Naive thymus-derived CD4-positive, alpha-beta T cell (primary cell): Measurements from ENCODE around the gene GPHN. TPM values are rescaled to one million over a fixed set of nuclear protein-coding genes. Genes with fewer than 3 reads are reported as not detected.

Source experiments
- ATAC-seq: fragments of 150-1000 bp; cut with Tn5 transposase; 2 replicates; pipeline ENCODE4 v1.10.0; 2021; ENCODE audit warnings: mild to moderate bottlenecking, moderate library complexity
- CTCF ChIA-PET: fragments of 350-600 bp; sonication (Branson Sonifier 250); formaldehyde crosslinking; loops from one replicate; lab custom pipeline; 2021; ENCODE audit warnings: antibody characterized with exemption; lab: Charles Lee
- POLR2A ChIA-PET: fragments of 350-600 bp; sonication (Branson Sonifier 250); formaldehyde crosslinking; loops from one replicate; lab custom pipeline; 2021; ENCODE audit warnings: antibody characterized with exemption, inconsistent platforms; lab: Charles Lee
- DNase-seq, 9 donors: peaks; one replicate each; pipeline versions ENCODE4 v3.0.0 to v3.0.0-alpha.2; 2020 to 2022; ENCODE audit warnings: mixed read lengths in 1 of 9
- H3K27ac ChIP-seq: one replicate; pipeline ENCODE4 v1.7.0; 2013; ENCODE audit warnings: mild to moderate bottlenecking, low read depth, low read length, moderate library complexity
- H3K27me3 ChIP-seq, 2 donors: one replicate each; pipeline ENCODE4 v1.7.0; 2013; ENCODE audit warnings: low read length in 2 of 2, mild to moderate bottlenecking in 2 of 2, moderate library complexity in 2 of 2; ENCODE audit not compliant: control insufficient read depth in 2 of 2, insufficient read depth in 2 of 2
- H3K36me3 ChIP-seq, 3 experiments: 1 replicate in 2 of 3; 2 replicates in 1 of 3; pipeline ENCODE4 v1.7.0; 2013; ENCODE audit warnings: low read length in 3 of 3, mild to moderate bottlenecking in 3 of 3, moderate library complexity in 1 of 3; ENCODE audit not compliant: insufficient read depth in 3 of 3, control insufficient read depth in 2 of 3
- H3K4me1 ChIP-seq, 2 donors: one replicate each; pipeline ENCODE4 v1.7.0; 2013; ENCODE audit warnings: low read length in 2 of 2, mild to moderate bottlenecking in 2 of 2, moderate library complexity in 1 of 2; ENCODE audit not compliant: control insufficient read depth in 2 of 2, insufficient read depth in 2 of 2
- H3K4me3 ChIP-seq: 2 replicates; pipeline ENCODE4 v1.7.0; 2013; ENCODE audit warnings: mild to moderate bottlenecking, low read length
- H3K9me3 ChIP-seq, 3 experiments: 1 replicate in 2 of 3; 2 replicates in 1 of 3; pipeline ENCODE4 v1.7.0; 2013; ENCODE audit warnings: low read length in 3 of 3; ENCODE audit not compliant: control insufficient read depth in 2 of 3
- H3K27ac Mint-ChIP-seq, 9 donors: one replicate each; pipeline ENCODE4 v1.8.0; 2020 to 2022; ENCODE audit warnings: mixed read lengths in 9 of 9, mild to moderate bottlenecking in 8 of 9, moderate library complexity in 5 of 9, inconsistent platforms in 2 of 9
- H3K27me3 Mint-ChIP-seq, 5 donors: one replicate each; pipeline ENCODE4 v1.8.0; 2021 to 2022; ENCODE audit warnings: mixed read lengths in 5 of 5, mild to moderate bottlenecking in 1 of 5
- H3K36me3 Mint-ChIP-seq, 5 donors: one replicate each; pipeline ENCODE4 v1.8.0; 2020 to 2022; ENCODE audit warnings: mixed read lengths in 5 of 5, mild to moderate bottlenecking in 3 of 5, inconsistent platforms in 1 of 5
- H3K4me1 Mint-ChIP-seq, 7 donors: one replicate each; pipeline ENCODE4 v1.8.0; 2020 to 2022; ENCODE audit warnings: mixed read lengths in 7 of 7, mild to moderate bottlenecking in 3 of 7, inconsistent platforms in 1 of 7
- H3K4me3 Mint-ChIP-seq, 10 donors: one replicate each; pipeline ENCODE4 v1.8.0; 2020 to 2022; ENCODE audit warnings: mild to moderate bottlenecking in 10 of 10, mixed read lengths in 10 of 10, moderate library complexity in 6 of 10, inconsistent platforms in 2 of 10
- H3K9me3 Mint-ChIP-seq, 11 donors: one replicate each; pipeline ENCODE4 v1.8.0; 2020 to 2022; ENCODE audit warnings: mixed read lengths in 11 of 11, mild to moderate bottlenecking in 4 of 11, inconsistent platforms in 1 of 11, moderate library complexity in 1 of 11
- intact Hi-C, 2 donors: fragments of 100-400 bp; cut with micrococcal nuclease; formaldehyde crosslinking; loops; one replicate each; pipeline ENCODE4 v1.15.1; 2023
- polyA plus RNA-seq, 2 donors: library from polyadenylated mRNA; unstranded; fragments of 300-500 nt; fragmentation: Illumina TruSeq; gene quantifications; one replicate each; pipeline ENCODE4 v1.2.3, GENCODE V29; 2021
- total RNA-seq, 6 experiments: library from RNA in 5 of 6; stranded (reverse) in 5 of 6; gene quantifications; 1 replicate in 5 of 6; 2 replicates in 1 of 6; pipeline ENCODE4 v1.2.3 and lab custom pipeline; 2021 to 2026

GPHN gene
- total and polyA plus RNA-seq, 7 experiments from 2014 or later, result 6.0 to 28.1 (median 14.3) TPM

- CTCF ChIA-PET, result interaction anchor here (0.7 to 4.2 kb wide), 5 partner anchors 10 to 168 kb away, joined by 3 to 18 read pairs (median 3); no protein-coding TSS in a partner anchor
- POLR2A ChIA-PET, result no interaction called here
- Histone ChIP-seq H3K9me3 (peaks cover 0 to 11% (median 0%) of the 10 kb centered on the region in 3 experiments), H3K4me1 (no peaks in the 10 kb centered on the region), H3K36me3 (no peaks in the 10 kb centered on the region), H3K4me3 (no peak overlapping the region), H3K27ac (no peak overlapping the region), H3K27me3 (no peaks in the 10 kb centered on the region)
- intact Hi-C loops, result loop anchor here in 1 of 2 donors (10.0 kb wide), 1 partner anchor 537 kb away; the partner anchor contains the start of gene RDH12
- H3K4me3 Mint-ChIP-seq, result no peak overlapping the region
- DNase-seq (no peak), ATAC-seq (no peak)
- peaks cover 0 to 18% (median 6%) of the 10 kb centered on the region in 11 donors for H3K9me3 Mint-ChIP-seq
- H3K36me3 Mint-ChIP-seq, result peaks cover 4 to 28% (median 17%) of the 10 kb centered on the region in 5 donors
- peaks cover 0 to 8% (median 0%) of the 10 kb centered on the region in 7 donors for H3K4me1 Mint-ChIP-seq
- H3K27ac Mint-ChIP-seq, result no peak overlapping the region
- H3K27me3 Mint-ChIP-seq, result no peaks in the 10 kb centered on the region
Measured at GRCh38 chr14:67168110-67168441, 660.1 kb downstream of the GPHN start.

GRCh38 chr14:67170660-67171059 lies 662.7 kb downstream of the GPHN start:
- H3K36me3 Mint-ChIP-seq, result peaks cover 7 to 37% (median 30%) of the 10 kb centered on the region in 5 donors
- H3K27me3 Mint-ChIP-seq, result no peaks in the 10 kb centered on the region
- H3K4me3 Mint-ChIP-seq, result no peak overlapping the region
- DNase-seq, result no peak
- H3K4me1 Mint-ChIP-seq, result peaks cover 0 to 5% (median 0%) of the 10 kb centered on the region in 7 donors
- Histone ChIP-seq H3K4me3 (no peak overlapping the region), H3K36me3 (no peaks in the 10 kb centered on the region), H3K27ac (no peak overlapping the region), H3K4me1 (no peaks in the 10 kb centered on the region), H3K27me3 (no peaks in the 10 kb centered on the region), H3K9me3 (peaks cover 0 to 16% (median 0%) of the 10 kb centered on the region in 3 experiments)
- POLR2A ChIA-PET, result no interaction called here
- H3K27ac Mint-ChIP-seq, result no peak overlapping the region
- CTCF ChIA-PET, result no interaction called here
- intact Hi-C loops, result no loop called here
- peaks cover 3 to 44% (median 26%) of the 10 kb centered on the region in 11 donors for H3K9me3 Mint-ChIP-seq
- peak; percentile 56 for ATAC-seq

- Histone ChIP-seq H3K9me3 (peaks cover 0 to 16% (median 0%) of the 10 kb centered on the region in 3 experiments), H3K27me3 (no peaks in the 10 kb centered on the region), H3K4me3 (no peak overlapping the region), H3K4me1 (no peaks in the 10 kb centered on the region), H3K27ac (no peak overlapping the region), H3K36me3 (no peaks in the 10 kb centered on the region)
- Mint-ChIP-seq H3K4me1 (peaks cover 0 to 5% (median 0%) of the 10 kb centered on the region in 7 donors), H3K36me3 (peaks cover 14 to 46% (median 40%) of the 10 kb centered on the region in 5 donors), H3K27me3 (no peaks in the 10 kb centered on the region), H3K9me3 (peaks cover 5 to 57% (median 33%) of the 10 kb centered on the region in 11 donors), H3K4me3 (no peak overlapping the region), H3K27ac (no peak overlapping the region)
- CTCF ChIA-PET, result interaction anchor here (0.6 to 1.0 kb wide), 2 partner anchors 15 to 112 kb away, joined by 3 to 6 read pairs; no protein-coding TSS in a partner anchor
- ATAC-seq (no peak), DNase-seq (no peak)
- POLR2A ChIA-PET, result no interaction called here
- intact Hi-C loops, result no loop called here
Measured at GRCh38 chr14:67172056-67172455, 664.1 kb downstream of the GPHN start.

- no peaks in the 10 kb centered on the region for H3K27me3 ChIP-seq
- intact Hi-C loops, result no loop called here
- ATAC-seq (no peak), DNase-seq (no peak)
- H3K27ac ChIP-seq, result no peak overlapping the region
- Mint-ChIP-seq H3K36me3 (peaks cover 18 to 51% (median 43%) of the 10 kb centered on the region in 5 donors), H3K9me3 (peaks cover 5 to 62% (median 37%) of the 10 kb centered on the region in 11 donors), H3K27me3 (no peaks in the 10 kb centered on the region), H3K4me1 (peaks cover 0 to 5% (median 0%) of the 10 kb centered on the region in 7 donors), H3K4me3 (no peak overlapping the region), H3K27ac (no peak overlapping the region)
- peaks cover 0 to 16% (median 0%) of the 10 kb centered on the region in 3 experiments for H3K9me3 ChIP-seq
- H3K36me3 ChIP-seq, result no peaks in the 10 kb centered on the region
- no peaks in the 10 kb centered on the region for H3K4me1 ChIP-seq
- CTCF ChIA-PET, result interaction anchor here (0.6 to 1.0 kb wide), 2 partner anchors 14 to 112 kb away, joined by 3 to 6 read pairs; no protein-coding TSS in a partner anchor
- no peak overlapping the region for H3K4me3 ChIP-seq
- POLR2A ChIA-PET, result no interaction called here
Measured at GRCh38 chr14:67172520-67172919, 664.6 kb downstream of the GPHN start.

GRCh38 chr14:67173719-67174118 lies 665.8 kb downstream of the GPHN start:
- peaks cover 11 to 74% (median 48%) of the 10 kb centered on the region in 11 donors for H3K9me3 Mint-ChIP-seq
- H3K4me1 ChIP-seq, result no peaks in the 10 kb centered on the region
- no peaks in the 10 kb centered on the region for H3K27me3 ChIP-seq
- H3K27ac Mint-ChIP-seq, result no peak overlapping the region
- no peak overlapping the region for H3K4me3 ChIP-seq
- H3K27ac ChIP-seq, result no peak overlapping the region
- peaks cover 0 to 5% (median 0%) of the 10 kb centered on the region in 7 donors for H3K4me1 Mint-ChIP-seq
- DNase-seq, result no peak
- H3K36me3 ChIP-seq, result no peaks in the 10 kb centered on the region
- H3K9me3 ChIP-seq, result peaks cover 0 to 21% (median 0%) of the 10 kb centered on the region in 3 experiments
- no peaks in the 10 kb centered on the region for H3K27me3 Mint-ChIP-seq
- ChIA-PET POLR2A (no interaction called here), CTCF (no interaction called here)
- no peak for ATAC-seq
- intact Hi-C loops, result no loop called here
- H3K36me3 Mint-ChIP-seq, result peaks cover 18 to 63% (median 52%) of the 10 kb centered on the region in 5 donors
- H3K4me3 Mint-ChIP-seq, result no peak overlapping the region

- peaks cover 2 to 14% (median 10%) of the 10 kb centered on the region in 5 donors for H3K36me3 Mint-ChIP-seq
- Histone ChIP-seq H3K27ac (peak overlapping the region; percentile 24), H3K4me1 (no peaks in the 10 kb centered on the region), H3K27me3 (no peaks in the 10 kb centered on the region), H3K36me3 (no peaks in the 10 kb centered on the region), H3K4me3 (no peak overlapping the region), H3K9me3 (no peaks in the 10 kb centered on the region)
- POLR2A ChIA-PET, result no interaction called here
- intact Hi-C loops, result no loop called here
- no peak overlapping the region for H3K27ac Mint-ChIP-seq
- H3K4me3 Mint-ChIP-seq, result no peak overlapping the region
- CTCF ChIA-PET, result interaction anchor here (1.2 kb wide), 1 partner anchor 14 kb away, joined by 3 read pairs; no protein-coding TSS in a partner anchor
- DNase-seq, result peak in 4 of 9 donors; percentile 2 to 8 (median 4)
- no peaks in the 10 kb centered on the region for H3K9me3 Mint-ChIP-seq
- no peak for ATAC-seq
- H3K4me1 Mint-ChIP-seq, result peaks cover 0 to 10% (median 6%) of the 10 kb centered on the region in 7 donors
- H3K27me3 Mint-ChIP-seq, result no peaks in the 10 kb centered on the region
Measured at GRCh38 chr14:67186172-67186768, 678.3 kb downstream of the GPHN start.
